GM18499 (cell line): Measurements from ENCODE around the gene NARS2.
A peak's percentile ranks its signal among the peaks of the same experiment; 100 is the strongest.
"Not testable (repeated sequence)": the region's sequence is repeated elsewhere in the genome, so short reads cannot be mapped to it uniquely, and the experiment has no call there.

Experiments
- ATAC-seq: cut with Tn5 transposase; IDR thresholded peaks from one replicate; pipeline ENCODE4 v1.9.1; 2021; ENCODE audit warnings: moderate number of reproducible peaks; ENCODE audit not compliant: insufficient read depth, unreplicated experiment

Gene NARS2

DNA sequence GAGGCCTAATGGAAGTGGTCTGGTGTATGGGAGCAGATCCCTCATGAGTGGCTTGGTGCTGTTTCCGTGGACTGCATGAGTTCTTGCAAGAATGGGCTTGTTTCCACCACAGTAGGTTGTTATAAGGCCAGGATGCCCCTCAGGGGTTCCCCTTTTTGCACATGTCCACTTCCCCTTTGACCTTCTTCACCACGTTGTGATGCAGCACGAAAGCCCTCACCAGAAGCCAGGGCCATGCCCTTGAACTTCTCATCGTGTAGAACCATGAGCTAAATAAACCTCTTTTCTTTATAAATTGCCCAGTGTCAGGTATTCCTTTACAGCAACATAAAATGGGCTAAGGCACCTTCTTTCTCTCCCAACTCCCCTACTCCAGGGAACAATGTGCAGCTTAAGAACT, 2.8 kb upstream of the NARS2 start:
- no peak for ATAC-seq

DNA sequence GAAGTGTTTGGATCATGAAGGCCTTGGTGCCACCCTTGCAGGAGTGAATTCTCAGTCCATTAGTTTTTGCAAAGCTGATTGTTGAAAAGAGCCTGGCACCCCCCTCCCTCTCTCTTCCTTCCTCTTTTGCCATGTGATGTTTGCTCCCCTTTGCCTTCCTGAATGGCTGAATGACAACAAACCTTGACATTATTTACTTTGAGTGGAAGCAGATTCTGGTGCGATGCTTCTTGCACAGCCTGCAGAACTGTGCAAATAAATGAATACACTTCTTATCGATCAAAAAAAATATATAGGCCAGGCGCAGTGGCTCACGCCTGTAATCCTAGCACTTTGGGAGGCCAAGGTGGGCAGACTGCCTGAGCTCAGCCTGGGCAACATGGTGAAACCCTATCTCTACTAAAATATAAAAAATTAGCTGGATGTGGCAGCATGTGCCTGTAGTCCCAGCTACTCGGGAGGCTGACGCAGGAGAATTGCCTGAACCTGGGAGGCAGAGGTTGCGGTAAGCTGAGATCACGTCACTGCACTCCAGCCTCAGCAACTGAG, 2.0 kb upstream of the NARS2 start:
- ATAC-seq: no peak

DNA sequence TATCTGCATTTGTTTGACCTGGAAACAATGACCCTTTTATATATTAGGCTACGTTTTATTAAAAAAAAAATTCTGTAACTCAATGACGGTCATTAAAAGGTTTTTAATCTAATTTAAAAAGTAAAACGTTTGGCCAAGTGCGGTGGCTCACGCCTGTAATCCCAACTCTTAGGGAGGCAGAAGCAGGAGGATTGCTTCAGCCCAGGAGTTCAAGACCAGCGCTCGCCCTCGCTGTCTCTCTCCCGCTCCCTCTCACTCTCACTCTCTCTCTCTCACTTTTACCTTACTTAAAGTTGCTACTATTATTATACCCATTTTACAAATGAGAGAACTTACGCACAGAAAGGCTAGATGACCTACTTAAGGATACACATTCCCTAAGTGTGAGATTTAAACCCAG, 814 bp upstream of the NARS2 start:
- ATAC-seq: no peak

DNA sequence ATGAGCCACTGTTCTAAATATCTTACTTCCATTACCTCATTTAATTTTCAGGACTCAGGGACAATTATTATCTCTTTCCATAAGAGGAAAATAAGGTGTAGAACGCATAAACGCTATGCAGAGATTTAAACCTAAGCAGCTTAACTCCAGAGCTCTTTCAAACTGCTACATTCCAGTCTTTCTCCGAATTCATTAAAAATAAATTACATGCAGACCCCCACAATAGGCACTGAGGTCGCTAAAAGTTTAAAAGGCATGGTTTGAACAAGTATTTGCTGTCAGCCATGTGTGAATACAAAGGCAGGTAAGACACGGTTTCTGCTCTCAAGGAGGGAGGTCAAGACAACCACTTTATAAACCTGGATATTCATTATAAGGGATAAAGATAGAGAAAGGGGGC, 983 bp downstream of the NARS2 start:
- no peak for ATAC-seq

DNA sequence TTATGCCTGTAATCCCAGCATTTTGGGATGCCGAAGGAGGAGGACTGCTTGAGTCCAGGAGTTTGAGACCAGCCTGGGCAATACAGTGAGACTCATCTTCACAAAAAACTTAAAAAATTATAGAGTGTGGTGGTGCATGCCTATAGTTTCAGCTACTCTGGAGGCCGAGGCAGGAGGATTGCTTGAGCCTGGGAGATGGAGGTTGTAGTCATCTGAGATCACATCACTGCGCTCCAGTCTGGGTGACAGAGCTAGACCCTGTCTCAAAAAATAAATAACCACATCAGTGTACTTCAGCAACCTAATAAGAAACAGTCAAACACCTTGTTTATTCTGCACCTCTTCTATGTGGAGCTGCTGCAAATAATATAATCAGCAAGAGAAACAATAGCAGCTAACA, 1.4 kb downstream of the NARS2 start:
- ATAC-seq: no peak

DNA sequence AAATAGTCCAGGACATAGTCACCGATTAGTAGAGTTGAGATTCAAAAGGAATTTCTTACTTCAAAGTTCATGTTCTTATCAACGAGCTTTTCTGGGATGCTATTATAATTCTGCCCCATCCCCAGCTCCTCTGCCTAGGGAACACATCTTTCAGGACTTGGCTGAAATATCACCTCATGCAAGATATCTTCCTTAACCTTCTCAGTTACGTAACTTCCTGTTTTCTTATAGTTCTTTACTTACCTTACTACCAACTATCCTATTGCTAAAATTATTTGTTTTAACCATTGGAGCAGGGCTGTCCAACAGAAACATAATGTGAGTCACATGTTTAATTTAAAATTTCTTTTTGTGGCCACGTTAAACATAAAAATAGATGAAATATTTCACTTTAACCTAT, 2.3 kb downstream of the NARS2 start:
- ATAC-seq: no peak

DNA sequence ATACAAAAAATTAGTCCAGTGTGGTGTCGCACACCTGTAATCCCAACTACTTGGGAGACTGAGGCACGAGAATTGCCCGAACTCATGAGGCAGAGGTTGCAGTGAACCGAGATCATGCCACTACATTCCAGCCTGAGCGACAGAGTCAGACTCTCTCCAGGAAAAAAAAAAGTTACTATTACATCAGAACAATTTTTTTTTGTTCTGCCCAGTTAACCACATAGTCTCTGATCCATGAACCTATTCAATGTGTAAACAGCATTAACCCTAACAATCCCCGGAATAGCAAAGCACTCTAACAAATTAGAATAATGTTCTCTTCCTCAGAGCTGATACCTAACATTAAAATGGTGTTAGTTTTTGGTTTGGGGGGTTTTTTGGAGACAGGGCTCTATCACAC, 4.6 kb downstream of the NARS2 start:
- ATAC-seq: no peak

DNA sequence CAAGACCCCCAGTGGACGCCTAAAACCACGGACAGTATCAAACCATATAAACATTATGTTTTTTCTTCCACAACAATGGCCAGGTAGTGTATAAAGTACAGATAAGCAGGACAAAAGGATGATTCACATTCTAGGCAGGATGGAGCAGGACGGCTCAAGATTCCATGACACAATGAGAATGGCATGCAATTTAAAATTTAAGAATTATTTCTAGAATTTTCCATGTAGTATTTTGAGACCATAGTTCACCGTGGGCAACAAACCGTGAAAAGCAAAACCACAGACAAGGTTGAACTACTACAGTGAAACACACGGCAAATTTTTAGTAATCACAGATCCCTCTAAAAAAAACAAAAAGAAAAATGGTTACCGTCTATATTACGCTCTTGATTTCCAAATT, 7.5 kb downstream of the NARS2 start:
- no peak for ATAC-seq

DNA sequence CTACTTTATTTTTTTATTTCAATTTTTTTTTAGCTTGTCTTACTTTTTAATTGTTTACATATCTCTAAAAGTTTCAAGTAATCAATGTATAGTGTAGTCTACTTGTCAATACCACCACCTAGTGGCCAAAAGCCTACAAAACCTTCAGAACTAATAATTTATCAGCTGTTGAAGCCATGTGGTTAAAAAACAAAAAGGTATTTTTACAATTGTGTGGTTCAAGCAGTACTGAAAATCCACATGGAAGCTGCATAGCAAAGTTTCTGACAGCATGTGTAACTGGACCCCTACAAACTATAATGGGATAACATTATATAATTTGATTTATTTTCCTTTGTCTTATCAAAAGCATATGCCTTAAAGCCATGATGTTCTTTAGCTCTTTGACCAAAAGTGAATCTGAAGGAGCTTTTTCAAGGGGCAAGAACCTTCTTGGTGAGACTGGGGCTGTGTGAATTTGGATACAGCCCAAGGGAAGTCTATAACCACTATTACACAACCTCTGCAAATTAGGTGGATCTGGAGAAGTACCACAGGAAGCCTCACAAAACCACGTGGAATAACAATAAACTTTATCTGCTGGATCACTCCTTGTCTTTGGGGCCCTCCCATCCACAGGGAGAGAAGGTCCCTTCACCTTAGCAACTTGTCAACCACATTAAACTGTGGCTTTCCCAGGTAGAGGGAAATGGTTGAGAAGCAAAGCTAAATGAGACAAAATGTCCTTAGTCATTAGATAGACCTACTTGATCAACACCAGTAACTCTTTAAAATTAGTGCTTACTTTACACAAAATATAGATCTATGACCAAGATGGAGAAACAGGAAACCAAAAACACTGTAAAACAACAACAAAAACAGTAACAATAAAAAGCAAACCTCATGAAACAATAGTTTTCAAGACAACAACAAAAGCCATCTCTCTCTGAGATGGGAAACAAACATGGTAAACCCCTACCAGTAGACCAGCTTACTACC, 9.9 kb downstream of the NARS2 start:
- no peak for ATAC-seq

DNA sequence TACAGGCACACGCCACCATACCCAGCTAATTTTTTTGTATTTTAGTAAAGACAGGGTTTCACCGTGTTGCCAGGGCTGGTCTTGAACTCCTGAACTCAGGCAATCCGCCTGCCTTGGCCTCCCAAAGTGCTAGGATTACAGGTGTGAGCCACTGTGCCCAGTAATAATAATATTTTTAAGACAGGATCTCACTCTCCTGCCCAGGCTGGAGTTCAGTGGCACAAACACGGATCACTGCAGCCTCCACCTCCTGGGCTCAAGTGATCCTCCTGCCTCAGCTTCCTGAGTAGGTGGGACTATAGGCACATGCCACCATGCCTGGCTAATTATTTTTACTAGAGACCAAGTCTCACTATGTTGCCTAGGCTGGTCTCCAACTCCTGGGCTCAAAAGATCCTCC, 10.6 kb downstream of the NARS2 start:
- ATAC-seq: not testable (repeated sequence)

DNA sequence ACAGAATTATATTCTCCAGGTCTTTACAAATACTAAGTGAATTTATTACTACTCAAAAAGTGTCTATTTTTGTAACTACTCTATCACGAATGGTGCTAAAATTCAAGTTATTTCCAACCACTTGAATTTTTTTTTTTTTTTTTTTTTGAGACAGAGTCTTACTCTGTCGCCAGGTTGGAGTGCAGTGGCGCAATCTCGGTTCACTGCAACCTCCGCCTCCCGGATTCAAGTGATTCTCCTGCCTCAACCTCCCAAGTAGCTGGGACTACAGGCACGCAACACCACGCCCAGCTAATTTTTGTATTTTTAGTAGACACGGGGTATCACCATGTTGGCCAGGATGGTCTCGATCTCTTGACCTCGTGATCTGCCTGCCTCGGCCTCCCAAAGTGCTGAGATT, 11.6 kb downstream of the NARS2 start:
- not testable (repeated sequence) for ATAC-seq

DNA sequence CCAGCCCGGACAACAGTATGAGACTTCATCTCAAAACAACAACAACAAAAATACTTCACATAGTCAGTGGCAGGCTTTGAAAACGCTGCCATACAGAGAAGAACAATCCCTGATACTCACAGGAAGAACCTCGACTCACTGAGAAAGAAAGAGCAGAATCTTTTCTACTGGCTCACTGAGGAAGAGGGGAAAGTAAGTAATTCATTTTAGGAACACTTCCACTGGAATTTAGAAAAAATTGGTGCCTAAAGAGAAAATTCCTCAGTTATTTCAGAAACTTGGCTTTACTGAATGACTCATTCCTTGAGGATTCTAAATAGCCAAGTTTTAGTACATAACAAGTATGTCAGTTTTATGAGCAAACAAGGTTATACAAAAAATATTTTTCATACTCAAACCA, 12.3 kb downstream of the NARS2 start:
- ATAC-seq: no peak

DNA sequence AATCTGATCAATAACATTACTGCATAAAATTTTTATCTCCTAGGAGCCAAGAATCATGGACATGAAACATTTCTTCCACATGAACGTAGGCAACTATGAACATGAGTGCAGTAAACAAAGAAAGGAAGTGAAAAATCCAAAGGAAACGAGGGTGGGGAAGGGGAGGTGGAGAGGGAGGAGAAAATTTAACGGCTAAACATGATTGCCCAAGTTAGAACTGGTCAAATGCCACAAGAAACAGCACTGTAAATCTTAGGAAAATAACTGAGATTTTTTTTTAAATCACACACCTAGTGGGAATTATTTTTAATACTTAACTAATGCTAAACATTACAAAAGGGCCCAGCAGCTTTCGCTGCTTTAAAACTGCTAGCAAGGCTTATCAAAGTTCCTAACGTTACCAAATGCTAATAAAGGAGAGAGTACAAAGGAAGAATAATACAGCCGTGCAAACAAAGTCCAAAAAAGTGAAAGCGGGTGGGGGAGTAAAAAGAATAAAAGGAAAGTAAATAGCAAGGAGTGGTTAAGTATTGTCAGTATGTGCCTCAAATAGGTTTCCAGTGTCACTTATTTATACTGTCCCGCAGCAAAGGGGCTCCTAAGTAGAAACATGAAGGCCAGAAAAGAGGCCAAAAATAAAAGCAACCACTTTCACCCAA, 13.7 kb downstream of the NARS2 start:
- no peak for ATAC-seq

DNA sequence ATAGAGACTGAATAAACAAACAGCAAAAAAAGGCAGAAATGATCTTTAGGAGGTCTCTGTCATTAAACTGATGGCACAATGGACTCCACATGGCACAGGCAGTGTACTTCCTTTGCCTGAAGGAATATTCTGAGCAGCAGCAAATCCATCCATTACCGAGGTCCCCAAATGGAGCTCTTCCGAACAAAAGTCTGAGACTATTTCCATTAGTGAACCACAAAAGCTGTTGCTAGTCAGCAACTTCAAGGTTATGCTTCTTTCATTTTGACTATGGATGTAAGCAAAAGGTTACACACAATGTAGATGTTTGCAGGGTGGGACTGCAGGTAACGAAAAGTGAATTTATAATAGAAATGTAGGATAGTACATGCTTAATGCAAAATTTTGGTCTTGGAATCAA, 14.5 kb downstream of the NARS2 start:
- ATAC-seq: peak; percentile 61

DNA sequence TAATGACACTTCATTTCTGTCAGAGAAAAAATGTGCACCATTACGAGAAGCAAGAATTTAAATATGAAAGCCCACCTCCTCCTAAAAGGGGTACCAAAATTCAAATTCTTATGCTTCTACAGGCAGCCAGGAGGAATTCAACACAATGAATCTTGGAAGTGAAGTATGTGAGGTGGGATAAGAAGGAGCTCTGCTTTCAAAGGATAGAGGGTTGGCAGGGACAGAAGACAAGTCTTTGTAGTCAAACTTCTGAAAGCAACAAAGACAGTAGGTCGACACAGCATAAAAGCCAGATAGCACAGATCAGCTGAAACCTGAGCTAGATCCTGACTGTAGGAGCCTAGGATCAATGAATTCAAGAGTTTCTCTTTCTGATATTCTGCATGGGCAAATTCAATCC, 17.4 kb downstream of the NARS2 start:
- no peak for ATAC-seq

DNA sequence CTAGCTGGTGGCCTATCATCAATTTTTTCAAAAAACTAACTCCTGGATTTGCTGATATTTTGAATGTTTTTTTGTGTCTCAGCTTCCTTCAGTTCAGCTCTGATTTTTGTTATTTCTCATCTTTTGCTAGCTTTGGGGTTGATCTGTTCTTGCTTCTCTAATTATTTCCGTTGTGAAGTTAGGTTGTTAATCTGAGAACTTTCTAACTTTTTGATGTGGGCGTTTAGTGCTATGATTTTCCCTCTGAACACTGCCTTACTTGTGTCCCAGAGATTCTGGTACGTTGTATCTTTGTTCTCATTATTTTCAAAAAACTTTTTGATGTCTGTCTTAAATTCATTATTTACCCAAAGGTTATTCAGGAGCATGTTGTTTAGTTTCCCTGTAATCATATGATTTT, 19.1 kb downstream of the NARS2 start:
- ATAC-seq: no peak

DNA sequence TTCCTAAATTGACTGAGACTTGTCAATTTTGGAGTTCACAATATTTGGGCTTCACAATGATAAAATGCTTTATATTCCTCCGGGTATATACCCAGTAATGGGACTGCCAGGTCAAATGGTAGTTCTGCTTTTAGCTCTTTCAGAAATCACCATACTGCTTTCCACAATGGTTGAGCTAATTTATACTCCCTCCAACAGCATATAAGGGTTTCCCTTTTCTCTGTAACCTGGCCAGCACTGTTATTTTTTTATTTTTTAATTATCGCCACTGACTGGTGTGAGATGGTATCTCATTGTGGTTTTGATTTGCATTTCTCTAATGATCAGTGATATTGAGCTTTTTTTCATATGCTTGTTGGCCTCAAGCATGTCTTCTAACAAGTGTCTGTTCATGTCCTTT, 21.8 kb downstream of the NARS2 start:
- no peak for ATAC-seq

DNA sequence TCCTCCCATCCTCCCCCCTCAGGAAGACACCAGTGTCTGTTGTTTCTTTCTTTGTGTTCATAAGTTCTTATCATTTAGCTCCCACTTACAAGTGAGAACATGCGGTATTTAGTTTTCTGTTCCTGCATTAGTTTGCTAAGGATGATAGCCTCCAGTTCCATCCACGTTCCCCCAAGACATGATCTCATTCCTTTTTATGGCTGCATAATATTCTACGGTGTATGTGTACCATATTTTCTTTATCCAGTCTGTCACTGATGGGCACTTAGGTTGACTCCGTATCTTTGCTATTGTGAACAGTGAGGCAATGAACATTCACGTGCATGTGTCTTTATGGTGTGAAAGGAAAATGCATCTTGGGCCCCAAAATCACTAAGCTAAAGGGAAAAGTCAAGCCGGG, 22.5 kb downstream of the NARS2 start:
- not testable (repeated sequence) for ATAC-seq

DNA sequence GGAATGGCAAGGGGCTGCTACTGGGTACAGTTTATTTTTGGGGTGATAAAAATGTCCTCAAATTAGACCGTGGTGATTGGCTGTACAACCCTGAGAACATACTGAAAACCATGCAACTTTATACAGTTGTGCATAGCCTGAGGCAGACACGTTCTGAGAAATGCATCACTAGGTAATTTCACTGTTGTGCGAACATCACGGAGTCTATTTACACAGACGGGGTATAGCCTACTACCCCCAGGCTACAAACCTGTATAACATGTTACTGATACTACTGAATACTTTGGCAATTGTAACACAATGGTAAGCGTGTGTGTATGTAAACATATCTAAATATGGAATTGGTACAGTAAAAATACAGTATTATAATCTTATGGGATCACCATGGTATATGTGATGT, 23.6 kb downstream of the NARS2 start:
- ATAC-seq: no peak

DNA sequence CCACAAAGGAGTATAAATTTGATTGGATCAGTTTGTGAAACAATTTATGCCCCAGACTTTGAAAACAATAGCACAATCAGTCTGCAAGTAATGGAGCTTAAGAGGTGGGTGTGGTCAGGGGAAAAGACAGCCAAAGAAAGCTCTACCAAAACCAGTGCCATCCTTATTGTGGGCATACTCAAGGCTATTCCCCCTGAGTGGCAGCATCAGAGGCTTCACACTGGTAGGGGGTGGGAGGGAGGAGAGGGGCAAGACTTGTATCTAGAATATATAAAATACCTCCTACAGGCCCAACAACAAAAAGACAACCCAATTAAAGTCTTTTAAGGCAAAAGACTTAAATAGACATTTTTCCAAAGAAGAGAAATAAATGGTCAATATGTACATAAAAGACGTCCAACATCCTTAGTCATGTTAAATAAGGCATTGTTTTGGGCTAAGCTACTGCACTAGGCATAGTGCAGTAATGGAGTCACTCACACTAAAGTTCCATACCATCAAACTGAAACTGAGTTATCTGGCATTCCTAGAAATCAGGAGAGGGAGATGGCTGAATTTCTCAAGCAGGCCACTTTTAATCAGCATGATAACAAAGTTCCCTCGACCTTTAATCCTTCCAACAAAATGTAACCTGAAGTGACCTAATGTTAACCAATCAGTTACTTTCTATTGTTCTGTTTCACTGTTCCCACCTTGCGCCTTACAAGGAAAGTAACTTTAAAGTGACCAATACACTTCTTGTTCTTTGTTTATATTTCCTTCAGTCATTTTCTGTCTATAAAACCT, 24.8 kb downstream of the NARS2 start:
- ATAC-seq: no peak
